GM18498 (cell line): ENCODE results near the gene SPRED2.

ENCODE experiments used
- ATAC-seq: cut with Tn5 transposase; IDR thresholded peaks from one replicate; pipeline ENCODE4 v1.9.1; 2021; ENCODE audit warnings: mild to moderate bottlenecking, moderate library complexity; ENCODE audit not compliant: unreplicated experiment

The SPRED2 gene

DNA sequence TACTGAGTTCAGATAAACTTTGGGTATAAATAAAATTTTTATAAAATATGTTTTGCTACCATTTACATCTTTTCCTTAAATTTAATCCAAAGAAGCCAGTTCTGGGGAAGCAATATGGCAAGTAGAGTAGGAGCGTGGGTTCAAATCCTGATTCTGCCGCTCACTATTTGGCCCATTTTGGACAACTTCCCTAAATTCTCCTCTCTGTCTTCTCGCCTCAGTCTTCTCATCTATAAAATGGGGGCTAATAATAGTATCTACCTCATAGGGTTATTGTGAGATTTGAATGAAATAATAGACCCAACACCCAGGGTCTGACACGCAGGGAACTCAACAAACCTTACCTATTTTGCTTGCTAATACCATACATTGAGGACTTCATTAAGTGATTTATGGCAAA, 145.0 kb downstream of the SPRED2 start:
- no peak for ATAC-seq

DNA sequence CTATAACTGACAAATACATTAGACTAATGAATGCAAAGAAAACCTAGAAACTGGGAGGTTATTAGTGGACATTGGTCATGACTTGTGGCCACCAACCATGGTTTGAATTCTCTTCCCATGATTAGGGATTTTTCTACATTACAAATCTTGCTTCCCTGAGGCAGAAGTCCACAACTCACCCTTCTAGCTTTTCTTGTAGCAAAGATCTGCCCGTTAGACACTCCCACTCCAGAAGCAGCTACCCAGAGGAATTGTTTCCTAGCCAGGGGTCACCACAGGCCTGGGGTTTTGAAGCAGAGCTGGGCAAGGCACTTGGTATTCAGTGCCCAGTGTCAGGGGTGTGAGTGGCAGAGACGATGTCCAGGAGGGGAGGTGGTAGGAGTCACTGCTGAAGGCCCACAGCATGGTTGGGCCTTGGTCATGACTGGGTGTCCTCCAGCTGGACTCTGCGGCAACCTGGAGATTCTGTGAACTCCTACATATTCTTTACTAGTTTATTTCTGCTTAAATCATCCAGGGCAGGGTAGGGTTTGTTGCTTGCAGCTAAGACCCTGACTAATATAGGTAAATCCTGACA, 149.8 kb downstream of the SPRED2 start:
- ATAC-seq: no peak

DNA sequence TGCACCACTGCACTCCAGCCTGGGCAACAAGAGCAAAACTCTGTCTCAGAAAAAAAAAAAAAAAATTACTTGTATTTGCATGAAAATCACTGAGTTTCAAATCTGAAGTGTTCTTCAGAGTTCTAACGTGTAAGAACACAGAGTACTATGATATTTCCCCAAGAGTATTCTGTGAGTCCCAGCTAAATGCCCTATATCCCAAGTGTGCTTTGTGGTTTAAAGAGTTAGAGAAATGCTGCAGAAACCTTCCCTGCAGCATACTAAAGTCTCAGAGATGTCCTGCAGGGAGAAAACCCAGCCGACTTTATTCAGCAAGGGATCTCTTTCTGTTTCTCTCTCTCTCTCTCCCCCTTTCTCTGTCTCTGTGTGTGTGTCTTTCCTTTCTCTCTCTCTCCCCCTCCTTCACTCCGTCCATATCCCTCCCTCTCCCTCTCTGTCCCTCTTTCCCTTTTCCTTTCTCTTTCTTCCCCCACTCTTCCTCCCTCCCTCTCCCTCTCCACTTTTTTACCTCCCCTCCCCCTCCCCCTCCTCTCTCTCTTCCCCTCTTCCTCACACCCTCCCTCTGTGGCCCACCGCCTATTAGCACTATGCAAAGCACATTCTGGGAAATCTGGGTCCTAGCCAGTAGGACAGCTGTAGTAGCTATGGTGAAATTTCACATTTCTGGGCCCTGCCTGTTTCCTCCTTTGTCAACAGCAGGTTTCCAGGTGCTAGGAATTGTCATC, 150.6 kb downstream of the SPRED2 start:
- ATAC-seq: no peak

DNA sequence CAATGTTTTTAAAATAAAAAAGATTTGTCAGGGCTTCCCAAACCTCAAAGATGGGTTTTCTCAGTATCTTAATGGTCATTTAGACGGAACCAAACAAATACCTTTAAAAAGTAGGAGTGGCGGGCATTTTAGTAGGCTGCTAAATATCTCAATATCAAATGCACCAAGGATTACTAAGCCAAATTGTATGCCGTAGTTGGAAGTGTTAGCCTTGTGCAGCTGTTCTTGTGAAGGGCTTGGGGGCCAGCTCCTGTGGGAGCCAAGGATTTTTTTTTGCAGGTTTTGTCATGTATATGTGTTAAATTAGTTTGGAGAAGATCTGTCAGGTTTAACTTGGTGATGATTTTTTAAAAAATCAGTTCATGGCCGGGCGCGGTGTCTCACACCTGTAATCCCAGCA, 152.6 kb downstream of the SPRED2 start:
- no peak for ATAC-seq

DNA sequence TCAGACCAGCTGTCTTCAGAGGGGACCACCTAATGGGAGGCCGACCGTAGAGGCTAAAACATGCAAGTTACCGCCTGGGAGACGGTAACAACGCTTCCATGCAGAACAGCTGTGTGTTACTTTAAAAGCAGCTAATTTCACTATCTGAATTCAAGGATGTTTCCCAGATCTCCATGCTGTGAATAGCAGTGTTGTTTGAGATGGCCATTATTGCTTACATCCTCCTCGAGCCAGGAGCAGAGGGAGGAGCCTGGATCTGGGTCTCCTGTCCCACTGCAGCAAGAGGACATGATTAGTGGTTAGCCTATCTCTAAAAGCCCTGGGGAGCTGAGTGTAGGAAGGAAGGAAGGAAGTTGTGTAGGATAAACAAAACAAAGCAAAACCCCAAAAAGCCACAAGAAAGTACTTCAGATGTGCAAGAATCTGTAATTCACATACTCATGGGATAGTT, 153.8 kb downstream of the SPRED2 start:
- ATAC-seq: no peak

DNA sequence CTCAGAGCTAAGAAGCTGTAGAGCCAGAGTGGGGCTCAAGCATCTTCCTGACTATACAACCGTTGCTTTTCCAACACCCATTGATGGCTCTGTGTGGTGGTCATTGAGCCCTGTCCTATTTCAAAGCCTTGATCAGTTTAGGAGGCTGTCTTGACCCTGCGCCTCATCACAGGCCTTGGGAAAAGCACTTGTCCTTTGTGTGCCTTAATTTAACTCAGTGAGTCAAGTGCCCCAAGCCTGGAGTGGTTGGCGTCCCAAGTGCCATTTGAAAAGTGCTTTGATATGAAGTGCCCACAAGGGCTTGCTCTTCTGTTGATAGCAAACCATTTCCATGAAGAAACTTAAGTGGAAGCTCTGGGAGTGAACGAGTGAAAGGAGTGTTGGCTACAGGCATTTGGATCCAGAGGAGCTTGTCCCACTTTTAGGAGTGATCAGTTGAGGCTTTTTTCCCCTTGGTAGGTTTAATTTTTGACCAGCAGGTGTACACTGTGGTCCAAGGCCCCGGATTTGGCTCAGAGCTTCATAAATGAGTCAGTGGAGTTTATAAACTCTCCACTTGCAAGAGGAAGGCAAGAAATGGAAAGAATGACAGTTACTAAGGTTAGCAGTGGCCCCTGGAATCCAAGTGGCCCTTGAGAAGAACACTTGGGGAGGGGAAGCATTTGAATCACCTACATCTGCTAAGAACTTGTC, 154.5 kb downstream of the SPRED2 start:
- ATAC-seq: no peak

DNA sequence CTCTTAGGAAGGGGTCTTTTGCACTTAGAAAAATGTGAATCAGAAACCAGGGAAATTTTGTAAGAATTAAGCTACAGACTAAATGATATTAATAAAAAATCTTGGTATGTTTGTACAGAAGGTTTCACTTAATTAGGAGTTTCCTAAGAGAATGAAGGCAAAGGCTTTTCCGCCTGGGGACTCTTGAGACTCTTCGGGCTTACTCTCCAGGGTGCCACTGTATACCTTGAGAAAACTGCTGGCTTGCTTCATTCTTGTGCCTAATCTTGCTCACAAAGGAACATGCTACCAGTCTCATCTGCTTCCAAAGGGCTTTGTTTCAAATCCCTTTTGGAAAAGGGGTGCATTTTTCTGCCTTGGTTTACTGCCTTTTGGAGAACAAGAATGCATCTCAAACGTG, 155.3 kb downstream of the SPRED2 start:
- ATAC-seq: no peak

DNA sequence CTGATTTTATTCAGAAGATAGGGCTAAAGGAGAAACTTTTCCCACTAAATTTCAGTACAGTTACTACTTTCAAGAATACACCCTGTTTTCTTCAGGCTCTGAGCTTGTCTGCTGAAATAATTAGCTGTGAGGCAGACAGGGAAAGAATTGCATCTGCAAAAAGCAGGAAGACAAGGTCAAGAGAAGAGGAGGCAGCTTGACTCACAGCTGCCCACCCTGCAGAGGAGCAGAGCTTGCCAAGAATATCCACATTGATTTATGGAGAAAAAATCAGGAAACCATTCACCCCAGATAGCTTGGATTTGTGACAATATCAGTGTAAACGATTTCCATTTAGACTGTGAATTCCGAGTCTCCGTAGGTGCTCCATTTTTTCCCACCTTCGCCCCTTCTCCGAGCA, 155.8 kb downstream of the SPRED2 start:
- no peak for ATAC-seq

DNA sequence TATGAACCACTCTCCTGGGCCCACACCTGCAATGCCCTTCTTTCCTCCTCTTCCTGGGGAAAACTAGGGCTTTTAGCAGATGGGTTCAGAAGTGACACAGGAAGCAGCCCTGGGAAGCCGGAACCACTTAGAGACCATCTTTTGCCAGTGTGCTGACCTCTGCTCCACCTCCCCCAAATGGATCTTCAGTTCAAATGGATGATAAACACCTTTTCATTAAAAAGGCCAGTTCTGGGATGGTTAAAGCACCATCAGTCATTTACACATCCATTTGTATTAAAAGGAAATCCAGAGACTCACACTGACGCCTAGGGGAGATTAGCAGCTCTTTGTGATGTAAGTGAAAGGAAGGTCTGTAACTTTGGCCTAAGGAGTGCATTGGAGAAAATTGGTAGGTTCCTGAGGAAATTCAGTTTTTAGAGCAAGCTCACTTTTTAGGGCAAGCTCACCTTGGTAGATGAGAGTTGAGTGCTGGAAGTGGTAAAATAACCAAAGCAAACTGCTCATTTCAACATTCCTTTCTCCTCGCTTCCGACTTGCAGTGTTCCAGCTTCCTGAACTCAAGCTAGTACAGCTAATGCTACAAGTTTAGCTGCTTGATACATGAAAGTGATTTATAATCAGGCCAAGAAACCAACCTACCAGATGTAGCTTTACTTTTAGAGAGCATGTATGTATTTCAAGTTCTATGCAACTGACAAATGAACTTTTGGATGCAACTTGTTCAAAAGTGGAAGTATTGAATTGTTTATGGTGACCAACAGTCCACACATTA, 157.1 kb downstream of the SPRED2 start:
- no peak for ATAC-seq

DNA sequence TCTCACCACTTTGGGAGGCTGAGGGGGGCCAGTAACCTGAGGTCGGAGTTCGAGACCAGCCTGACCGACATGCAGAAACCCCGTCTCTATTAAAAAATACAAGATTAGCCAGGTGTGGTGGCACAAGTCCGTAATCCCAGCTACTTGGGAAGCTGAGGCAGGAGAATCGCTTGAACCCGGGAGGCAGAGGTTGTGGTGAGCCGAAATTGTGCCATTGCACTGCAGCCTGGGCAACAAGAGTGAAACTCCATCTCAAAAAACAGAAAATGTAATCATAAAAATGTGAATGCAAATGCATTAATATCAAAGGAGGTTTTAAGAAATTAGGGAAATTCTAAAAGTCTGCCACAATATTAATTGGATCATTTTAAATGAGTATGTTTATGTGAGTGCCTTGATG, 159.1 kb downstream of the SPRED2 start:
- no peak for ATAC-seq

DNA sequence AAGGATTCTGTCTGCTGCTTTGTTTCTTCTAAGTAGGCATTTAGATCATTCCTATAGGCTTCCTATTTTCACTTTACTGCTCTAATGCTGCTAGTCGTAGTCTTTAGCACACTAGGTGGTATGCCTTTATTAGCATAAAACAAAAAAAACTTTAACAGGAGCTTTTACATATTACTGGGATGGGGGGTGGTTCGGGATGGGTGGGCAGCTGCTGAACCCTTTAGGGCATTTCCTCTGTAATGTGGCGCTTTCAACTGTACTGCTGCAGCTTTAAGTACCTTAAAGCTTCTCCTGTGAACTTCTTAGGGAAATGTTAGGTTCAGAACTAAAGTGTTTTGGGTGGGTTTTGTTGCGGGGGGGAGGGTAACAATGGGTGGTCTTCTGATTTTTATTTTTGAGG, 163.4 kb downstream of the SPRED2 start:
- ATAC-seq: no peak

DNA sequence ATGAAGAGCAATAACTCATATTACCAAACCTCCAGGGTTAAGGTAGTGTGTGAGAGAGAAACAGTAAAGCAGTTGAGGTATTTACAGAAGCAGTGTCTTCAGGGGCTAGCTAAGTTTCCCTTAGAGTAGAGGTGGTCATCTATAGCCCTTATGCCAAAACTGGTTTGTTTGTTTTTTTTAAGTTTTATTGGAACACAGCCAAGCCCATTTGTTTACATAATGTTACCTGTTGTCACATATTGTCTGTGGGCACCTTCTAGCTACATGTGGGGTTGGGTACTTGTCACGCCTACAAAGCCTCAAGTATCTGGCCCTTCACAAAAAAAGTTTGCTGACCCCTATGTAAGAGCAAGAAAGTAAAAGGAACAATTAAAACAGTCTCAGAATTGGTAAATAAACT, 165.4 kb downstream of the SPRED2 start:
- ATAC-seq: no peak

DNA sequence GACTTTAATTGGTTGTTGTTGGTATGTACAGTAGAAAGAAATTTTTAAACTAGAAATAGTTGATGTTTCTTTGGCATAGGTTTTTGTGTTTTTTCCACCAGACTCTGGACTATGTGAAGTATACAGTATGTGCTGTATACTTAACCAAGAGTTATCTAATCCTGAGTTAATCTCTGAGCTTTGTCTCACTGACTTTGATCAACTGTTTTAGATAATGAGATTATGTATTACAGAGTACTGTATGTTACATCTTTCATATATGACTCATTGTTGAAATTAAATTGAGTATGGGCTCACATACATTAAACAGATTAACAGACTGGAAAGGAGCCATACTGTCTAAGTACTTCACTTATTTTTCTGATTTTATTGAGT, 166.7 kb downstream of the SPRED2 start:
- no peak for ATAC-seq

DNA sequence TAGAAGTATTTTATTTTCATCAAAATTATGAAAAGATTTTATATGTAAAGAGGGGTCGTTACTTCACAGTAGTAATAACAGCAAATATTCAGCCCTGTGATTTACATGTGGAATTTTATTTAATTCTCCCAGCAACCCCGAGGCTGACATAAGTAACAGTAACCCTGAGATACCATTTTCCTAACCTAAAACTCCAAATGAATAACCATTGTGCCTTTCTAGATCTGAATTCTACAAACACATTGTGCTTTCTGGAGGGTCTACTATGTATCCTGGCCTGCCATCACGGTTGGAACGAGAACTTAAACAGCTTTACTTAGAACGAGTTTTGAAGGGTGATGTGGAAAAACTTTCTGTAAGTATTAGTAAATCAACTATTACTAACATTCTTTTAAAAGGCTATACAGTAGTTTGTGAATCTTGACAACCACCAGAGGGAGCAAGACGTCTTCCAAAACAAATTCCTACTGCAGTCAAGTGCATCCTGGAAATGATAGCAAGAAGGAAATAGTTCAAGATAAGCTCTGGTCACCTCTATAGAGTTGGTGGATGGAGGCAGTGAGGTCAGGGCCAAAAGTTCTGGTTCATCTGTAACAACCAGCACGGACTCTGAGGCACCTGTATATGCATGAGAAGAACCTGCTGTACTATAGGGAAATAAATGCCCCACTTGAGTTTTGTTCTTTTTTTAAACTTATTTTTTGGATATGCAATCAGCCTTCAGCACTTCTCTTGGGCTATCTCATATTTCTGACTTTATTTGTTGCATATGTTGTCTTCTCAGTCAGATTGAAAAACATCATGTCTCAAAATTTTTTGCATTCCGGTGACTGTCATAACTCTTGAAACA, 167.4 kb downstream of the SPRED2 start:
- ATAC-seq: no peak

DNA sequence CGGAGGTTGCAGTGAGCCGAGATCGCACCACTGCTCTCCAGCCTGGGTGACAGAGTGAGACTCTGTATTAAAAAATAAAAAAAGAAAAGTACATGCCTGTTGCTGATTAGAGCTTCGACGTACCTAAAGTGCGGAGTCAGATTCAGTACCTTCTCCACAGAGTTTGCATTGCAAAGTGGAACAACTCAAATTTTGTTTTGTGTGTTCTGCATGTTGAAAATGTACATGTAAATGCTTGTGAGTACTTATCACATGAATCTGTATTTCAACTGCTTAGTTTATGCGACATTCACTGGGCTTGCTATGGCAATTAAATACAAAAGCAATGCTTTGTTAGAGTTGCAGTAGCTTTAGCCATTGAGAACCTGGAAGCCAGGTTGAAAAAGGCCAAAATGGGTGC, 168.4 kb downstream of the SPRED2 start:
- no peak for ATAC-seq

DNA sequence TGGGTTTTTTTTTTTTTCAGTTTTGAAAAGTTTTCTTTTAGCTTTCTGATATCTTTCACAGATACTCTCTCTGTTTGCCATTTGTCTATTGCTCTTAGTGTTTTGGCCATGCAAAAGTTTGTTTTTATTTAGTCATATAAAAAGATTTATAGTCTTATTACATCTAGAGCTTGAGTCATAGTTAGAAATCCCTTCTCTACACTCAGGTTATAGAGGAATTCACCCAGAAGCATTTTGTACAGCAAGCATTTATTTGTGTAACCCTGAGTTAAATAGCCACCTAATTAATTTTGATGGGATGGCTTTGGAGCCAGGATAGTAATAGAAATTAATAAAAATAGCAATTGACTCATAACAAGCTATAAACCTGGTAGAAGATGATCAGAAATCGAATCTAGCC, 169.1 kb downstream of the SPRED2 start:
- ATAC-seq: no peak

DNA sequence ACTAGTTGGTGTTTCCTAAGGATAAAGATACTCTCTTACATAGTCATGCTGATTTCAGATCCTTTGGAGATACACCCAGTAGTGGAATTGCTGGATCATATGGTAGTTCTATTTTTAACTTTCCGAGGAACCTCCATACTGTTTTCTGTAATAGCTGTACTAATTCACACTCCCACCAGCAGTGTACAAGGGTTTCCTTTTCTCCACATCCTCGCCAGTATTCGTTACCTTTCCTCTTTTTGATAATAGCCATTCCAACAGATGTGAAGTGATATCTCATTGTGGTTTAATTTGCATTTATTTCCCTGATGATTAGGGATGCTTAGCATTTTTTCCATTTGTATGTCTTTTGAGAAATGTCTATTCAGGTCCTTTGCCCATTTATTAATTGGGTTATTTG, 170.7 kb downstream of the SPRED2 start:
- ATAC-seq: no peak
